HepG2 (cell line): ENCODE measurements around the gene OR2V2. TPM values are rescaled to one million over a fixed set of nuclear protein-coding genes. Genes with fewer than 3 reads are reported as not detected.

Experiments used
- ATAC-seq: fragments of 200-7000 bp; cut with Tn5 transposase; 3 replicates; pipeline ENCODE4 v1.9.1; 2020; ENCODE audit warnings: mild to moderate bottlenecking, moderate library complexity
- BruUV-seq: library from RNA; stranded (reverse); fragments of 400-500 nt; replicated peaks from 2 replicates; lab custom pipeline; 2021; lab: Mats Ljungman, UMichigan
- CTCF ChIA-PET: fragments of 300-600 bp; formaldehyde crosslinking; extraction: SDS; loops from one replicate; lab custom pipeline; 2021; ENCODE audit warnings: low total read pairs, inconsistent platforms, low intra/inter-chr PET ratio; lab: Yijun Ruan, JAX
- POLR2A ChIA-PET: fragments of 350-600 bp; sonication (Branson Sonifier 250); formaldehyde crosslinking; loops from one replicate; lab custom pipeline; 2020; ENCODE audit warnings: antibody characterized with exemption, inconsistent platforms; lab: Yijun Ruan, JAX
- DNase-seq: peaks from one replicate; pipeline ENCODE4 v3.0.0-alpha.2; 2015; ENCODE audit warnings: low spot score
- FAIRE-seq: peaks from 3 replicates; lab custom pipeline; 2011; peaks lifted over from hg19 to GRCh38; lab: Jason Lieb, UNC
- H2AFZ ChIP-seq: one replicate; pipeline ENCODE4 v1.6.1; 2011; ENCODE audit warnings: low read length, inconsistent platforms
- H3K27ac ChIP-seq: fragments of 300-600 bp; 3 replicates; pipeline ENCODE4 v1.8.0; 2011; ENCODE audit warnings: mixed run types, mild to moderate bottlenecking, mixed read lengths, low read length, inconsistent platforms; ENCODE audit not compliant: insufficient read depth; ENCODE audit errors: extremely low read length
- H3K27me3 ChIP-seq, 2 experiments: fragments of 200-600 bp in 1 of 2; 2 replicates in 1 of 2; 3 replicates in 1 of 2; pipeline versions ENCODE4 v1.6.0 to v1.8.0; 2011; ENCODE audit warnings: low read length in 2 of 2, mild to moderate bottlenecking in 2 of 2, moderate library complexity in 2 of 2, inconsistent platforms in 1 of 2; ENCODE audit not compliant: insufficient read depth in 2 of 2, control insufficient read depth in 1 of 2
- H3K36me3 ChIP-seq, 2 experiments: fragments of 200-600 bp in 1 of 2; replicated peaks in 1 of 2; 2 replicates in 1 of 2; 3 replicates in 1 of 2; pipeline versions ENCODE4 v1.5.1 to v1.8.0; 2011; ENCODE audit warnings: low read length in 2 of 2, inconsistent platforms in 1 of 2; ENCODE audit not compliant: insufficient read depth in 2 of 2, control insufficient read depth in 1 of 2
- H3K4me1 ChIP-seq: 2 replicates; pipeline ENCODE4 v1.5.1; 2012; ENCODE audit warnings: low read length, inconsistent platforms; ENCODE audit not compliant: insufficient read depth
- H3K4me2 ChIP-seq: 2 replicates; pipeline ENCODE4 v1.6.0; 2011; ENCODE audit warnings: low read depth, low read length, inconsistent platforms
- H3K4me3 ChIP-seq, 3 experiments: fragments of 200-600 bp in 1 of 3; sonication (generic), shearing (Covaris generic) in 1 of 3; replicated peaks in 1 of 3; 2 replicates each; pipeline ENCODE4 v1.5.1; 2011 to 2016; ENCODE audit warnings: low read length in 3 of 3, inconsistent platforms in 2 of 3, low read depth in 2 of 3, mild to moderate bottlenecking in 2 of 3, control low read depth in 1 of 3, mixed read lengths in 1 of 3; ENCODE audit not compliant: insufficient read depth in 1 of 3
- H3K79me2 ChIP-seq: one replicate; pipeline ENCODE4 v1.6.1; 2011; ENCODE audit warnings: low read length, inconsistent platforms; ENCODE audit not compliant: insufficient read depth
- H3K9ac ChIP-seq: 2 replicates; pipeline ENCODE4 v1.6.0; 2011; ENCODE audit warnings: mild to moderate bottlenecking, low read depth, low read length, inconsistent platforms; ENCODE audit not compliant: insufficient read depth
- H3K9me3 ChIP-seq: 2 replicates; pipeline ENCODE4 v1.5.1; 2012; ENCODE audit warnings: mild to moderate bottlenecking, low read length
- H4K20me1 ChIP-seq: 2 replicates; pipeline ENCODE4 v1.6.0; 2011; ENCODE audit warnings: inconsistent platforms, mild to moderate bottlenecking, low read length, moderate library complexity; ENCODE audit not compliant: insufficient read depth
- CEBPB ChIP-seq: IDR thresholded peaks from 2 replicates; pipeline ENCODE4 v1.6.1; 2011; ENCODE audit warnings: low read depth, low read length, improper control_type of control experiment, borderline replicate concordance
- CEBPG ChIP-seq: IDR thresholded peaks from 2 replicates; pipeline ENCODE4 v1.6.1; 2016
- SAFB2 ChIP-seq: sonication (generic); formaldehyde crosslinking; IDR thresholded peaks from 2 replicates; pipeline ENCODE4 v1.5.1; 2020; ENCODE audit warnings: missing genetic modification reagents, low read depth, mild to moderate bottlenecking, borderline replicate concordance
- SP1 ChIP-seq, 2 experiments: fragments of 450-650 bp in 1 of 2; sonication (generic) in 1 of 2; formaldehyde crosslinking in 1 of 2; IDR thresholded peaks; 2 replicates each; pipeline versions ENCODE4 v1.4.0 to v1.6.1; 2016 to 2020; ENCODE audit warnings: missing genetic modification reagents in 1 of 2
- ZNF205 ChIP-seq: IDR thresholded peaks from 2 replicates; pipeline ENCODE4 v1.6.1; 2018; ENCODE audit warnings: missing biosample characterization, missing genetic modification reagents
- ZSCAN25 ChIP-seq: sonication (generic); formaldehyde crosslinking; IDR thresholded peaks from 2 replicates; pipeline ENCODE4 v1.8.0; 2022; ENCODE audit warnings: mild to moderate bottlenecking, missing genetic modification reagents
- WGBS: methylation state at CpG from one replicate; pipeline ENCODE4 v1.1.6; 2017; ENCODE audit warnings: low lambda C conversion rate; 5-methylcytosine and 5-hydroxymethylcytosine counted together
- in situ Hi-C: cut with HindIII; loops from 2 replicates; pipeline ENCODE4 v1.10.0; 2017; ENCODE audit warnings: low pct_unique_long_range_greater_than_20kb; ENCODE audit not compliant: extremely low pct_ligation_motif_present
- intact Hi-C: fragments of 100-400 bp; cut with micrococcal nuclease; formaldehyde crosslinking; loops from one replicate; pipeline ENCODE4 v1.10.0; 2022; ENCODE audit not compliant: unreplicated experiment
- polyA plus RNA-seq, 8 experiments: library from polyadenylated mRNA; depleted of rRNA in 3 of 8; stranded (reverse) in 7 of 8; unstranded in 1 of 8; fragments of >200 nt; fragmentation: Illumina TruSeq in 4 of 8; extraction: Trizol in 4 of 8; gene quantifications; 2 replicates each; pipeline versions ENCODE4 v1.2.1 to v1.2.3, GENCODE V29; 2011 to 2016; ENCODE audit warnings: low read depth in 4 of 8, missing spikeins in 1 of 8, mixed read lengths in 1 of 8; ENCODE audit not compliant: insufficient read depth in 1 of 8
- total RNA-seq, 5 experiments: library from RNA; depleted of rRNA; stranded (reverse); fragments of >200 nt; fragmentation: Illumina TruSeq; extraction: Trizol; gene quantifications; 2 replicates each; pipeline ENCODE4 v1.2.3, GENCODE V29; 2016; ENCODE audit warnings: low read depth in 1 of 5

Gene OR2V2
- total and polyA plus RNA-seq, 2 of the 13 experiments (the other 11 are each of a cell fraction or from before 2014, with no cell fraction given): not detected

GRCh38 chr5:181203093-181203711 lies 55.8 kb downstream of the OR2V2 start:
- Histone ChIP-seq H3K4me3 (peak overlapping the region; percentile 4 to 82 (median 67); a peak in 3 of 6 replicates), H2AFZ (no peak overlapping the region), H3K4me1 (peaks cover 38% of the 10 kb centered on the region), H3K9me3 (no peaks in the 10 kb centered on the region), H3K79me2 (no peaks in the 10 kb centered on the region), H3K36me3 (no peaks in the 10 kb centered on the region), H4K20me1 (no peaks in the 10 kb centered on the region), H3K9ac (no peak overlapping the region), H3K4me2 (peak overlapping the region; percentile 97), H3K27ac (no peak overlapping the region), H3K27me3 (peaks cover 7 to 76% of the 10 kb centered on the region in 2 experiments)
- ChIA-PET POLR2A (interaction anchor here (0.7 to 7.4 kb wide), 2 partner anchors 11 to 1579 kb away, joined by 3 to 104 read pairs; no protein-coding TSS in a partner anchor), CTCF (no interaction called here)
- in situ Hi-C loops: no loop called here
- BruUV-seq: no TSS peak
- no peak for DNase-seq
- no peak for ATAC-seq
- FAIRE-seq: no peak
- intact Hi-C loops: no loop called here
- TF ChIP-seq CEBPB: peak; percentile 95
- peak; percentile 76 for TF ChIP-seq CEBPG (CRISPR knock-in tag)
- TF ChIP-seq ZNF205 (CRISPR knock-in tag): no peak
- 9% methylated on average over 11 of the region's 11 CpGs for WGBS

GRCh38 chr5:181203777-181204112 lies 56.4 kb downstream of the OR2V2 start:
- Histone ChIP-seq H3K79me2 (no peaks in the 10 kb centered on the region), H3K4me3 (peak overlapping the region; percentile 56 to 82 (median 67); a peak in 5 of 6 replicates), H3K9ac (no peak overlapping the region), H4K20me1 (no peaks in the 10 kb centered on the region), H3K4me2 (peak overlapping the region; percentile 97), H2AFZ (no peak overlapping the region), H3K27me3 (peaks cover 7 to 70% of the 10 kb centered on the region in 2 experiments), H3K27ac (no peak overlapping the region), H3K4me1 (peaks cover 38% of the 10 kb centered on the region), H3K36me3 (no peaks in the 10 kb centered on the region), H3K9me3 (no peaks in the 10 kb centered on the region)
- intact Hi-C loops: no loop called here
- DNase-seq: no peak
- no peak for FAIRE-seq
- ChIA-PET CTCF (no interaction called here), POLR2A (interaction anchor here (0.7 to 7.4 kb wide), 3 partner anchors 12 to 1580 kb away, joined by 3 to 104 read pairs (median 3); no protein-coding TSS in a partner anchor)
- WGBS: 5% methylated on average over 13 of the region's 17 CpGs
- ATAC-seq: no peak
- in situ Hi-C loops: no loop called here
- TF ChIP-seq SP1 (IDR thresholded peaks at IDR 0.05): no peak
- no peak for TF ChIP-seq SP1 (CRISPR knock-in tag; IDR thresholded peaks at IDR 0.05)
- no peak for TF ChIP-seq SAFB2
- peak; percentile 82 for TF ChIP-seq ZSCAN25
- BruUV-seq: no TSS peak
